HG03571 (cell line): ENCODE results near the gene BTBD6.

Experiments used
- ATAC-seq: cut with Tn5 transposase; IDR thresholded peaks from one replicate; pipeline ENCODE4 v1.9.1; 2021; ENCODE audit not compliant: unreplicated experiment

The BTBD6 gene

DNA sequence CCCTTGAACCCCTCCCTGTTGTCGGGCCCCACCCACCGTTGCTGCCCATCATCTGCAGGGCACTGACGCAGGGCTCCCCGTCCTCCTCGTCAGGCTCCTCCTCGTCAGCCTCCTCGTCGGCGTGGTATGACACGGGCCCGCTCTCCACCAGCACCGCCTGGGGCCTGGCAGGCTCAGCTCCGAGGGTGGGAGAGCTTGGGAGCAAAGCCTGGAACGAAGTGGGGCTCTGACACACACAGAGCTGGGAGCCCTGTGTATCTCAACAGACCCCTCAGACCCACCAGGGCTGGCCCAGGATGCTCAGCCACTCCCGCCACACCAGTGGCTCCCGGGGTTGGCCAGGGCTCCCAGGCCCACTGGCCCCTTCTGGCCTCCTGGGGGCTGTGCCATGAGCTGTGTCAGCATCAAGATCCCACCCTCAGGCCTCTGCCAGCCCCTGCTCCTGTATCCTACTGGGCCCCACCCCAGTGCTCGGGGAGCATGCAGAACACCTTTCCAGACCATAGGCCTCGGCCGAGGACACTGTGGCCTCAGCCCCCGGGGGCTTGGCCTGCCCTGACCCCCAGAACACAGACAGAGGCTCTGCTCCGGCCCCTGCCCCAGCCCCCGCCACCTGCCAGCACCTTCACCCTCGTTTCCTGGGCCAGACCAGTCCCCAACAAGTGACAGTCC lies 37.1 kb upstream of the BTBD6 start:
- ATAC-seq = no peak

DNA sequence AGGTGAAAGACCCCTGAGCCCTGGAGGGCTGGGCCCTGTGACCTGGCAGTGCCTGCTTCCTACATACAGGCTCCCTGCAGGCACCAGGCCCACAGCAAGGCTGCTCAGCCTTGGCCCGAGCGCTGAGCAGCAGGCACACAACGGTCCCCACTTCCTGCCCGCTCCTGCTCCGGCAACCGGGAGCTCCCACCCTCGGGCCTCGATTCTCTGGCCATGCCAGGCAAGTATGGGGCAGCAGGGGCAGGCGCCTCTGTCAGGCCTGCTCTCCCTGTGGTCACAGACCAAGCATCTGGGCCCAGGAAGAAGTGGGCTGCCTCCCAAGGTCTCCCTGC lies 36.6 kb upstream of the BTBD6 start:
- ATAC-seq = no peak

DNA sequence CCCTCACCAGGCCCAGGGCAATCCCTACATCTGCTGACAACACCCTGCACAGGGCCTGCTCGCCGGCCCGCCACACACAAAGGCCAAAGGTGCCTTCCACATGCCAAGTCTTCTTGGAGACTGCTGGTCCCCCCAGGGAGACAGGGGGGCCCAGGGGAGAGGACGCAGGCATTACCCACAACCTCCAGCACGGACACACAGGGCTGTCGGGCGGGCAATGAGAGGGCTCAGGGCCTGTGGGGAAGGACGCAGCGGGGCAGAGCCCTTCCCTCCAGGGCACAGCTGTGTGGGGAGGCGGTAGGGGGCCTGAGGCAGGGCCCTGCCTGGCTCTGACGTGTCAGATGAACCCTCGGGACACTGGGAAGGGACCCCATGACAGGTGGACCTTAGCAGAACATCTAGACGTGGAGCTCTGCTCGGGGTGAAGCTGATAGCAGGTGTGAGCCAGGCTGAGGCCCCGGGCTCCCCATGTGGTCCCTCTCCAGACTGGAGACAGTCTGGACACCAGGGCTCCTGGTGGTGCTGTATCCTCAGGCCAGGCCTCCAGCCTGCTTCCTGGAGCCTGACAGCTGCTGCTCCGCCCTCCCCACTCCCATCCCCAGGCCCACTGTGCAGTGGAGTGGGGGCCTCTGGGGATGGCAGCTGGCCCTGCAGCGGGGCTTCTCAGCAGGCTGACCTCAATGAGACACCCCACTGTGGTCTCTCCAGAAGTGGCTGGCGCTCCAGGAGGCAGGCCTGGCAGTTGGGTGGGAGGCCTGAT lies 35.6 kb upstream of the BTBD6 start:
- no peak for ATAC-seq

DNA sequence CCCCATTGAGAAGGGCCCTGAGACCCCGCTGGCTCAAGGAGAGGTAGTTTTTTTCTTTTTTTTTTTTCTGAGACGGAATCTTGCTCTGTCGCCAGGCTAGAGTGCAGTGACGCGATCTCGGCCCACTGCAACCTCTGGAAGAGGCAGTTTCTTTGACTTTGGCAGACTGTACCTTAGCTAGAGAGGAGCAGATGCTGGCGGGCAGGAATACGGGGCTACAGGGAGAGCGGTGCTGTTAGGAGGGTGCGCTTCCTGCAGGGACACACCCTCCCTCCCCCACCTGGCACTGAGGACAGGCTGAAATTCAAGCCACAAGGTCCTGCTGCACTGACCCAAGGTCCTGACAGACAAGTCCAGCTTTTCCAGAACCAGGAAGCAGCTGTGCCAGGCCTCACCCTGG lies 35.0 kb upstream of the BTBD6 start:
- no peak for ATAC-seq

DNA sequence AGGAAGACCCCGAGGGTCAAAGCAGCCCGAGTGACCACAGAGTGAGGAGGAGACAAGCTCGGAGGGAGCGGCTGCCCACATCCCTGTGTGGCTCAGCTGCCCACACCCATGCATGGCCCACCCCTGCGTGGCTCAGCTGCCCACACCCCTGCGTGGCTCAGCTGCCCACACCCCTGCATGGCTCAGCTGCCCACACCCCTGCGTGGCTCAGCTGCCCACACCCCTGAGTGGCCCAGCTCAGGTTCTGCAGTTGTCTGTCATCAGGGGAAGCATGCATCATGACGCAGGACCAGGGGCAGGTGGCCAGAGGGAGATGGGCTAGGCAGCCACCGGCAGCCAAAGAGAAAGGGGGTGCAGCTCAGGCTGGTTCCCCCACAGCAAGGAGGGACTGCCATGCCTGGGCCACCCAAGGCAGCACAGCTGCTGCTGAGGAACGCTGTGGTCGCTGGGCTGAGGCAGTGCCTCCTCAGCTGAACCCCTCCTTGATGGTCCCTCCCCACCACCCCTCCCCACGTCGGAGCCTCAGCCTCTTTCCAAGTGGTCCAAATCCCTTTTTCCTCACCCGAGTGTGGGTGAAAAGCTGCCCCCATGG lies 33.9 kb upstream of the BTBD6 start:
- no peak for ATAC-seq

DNA sequence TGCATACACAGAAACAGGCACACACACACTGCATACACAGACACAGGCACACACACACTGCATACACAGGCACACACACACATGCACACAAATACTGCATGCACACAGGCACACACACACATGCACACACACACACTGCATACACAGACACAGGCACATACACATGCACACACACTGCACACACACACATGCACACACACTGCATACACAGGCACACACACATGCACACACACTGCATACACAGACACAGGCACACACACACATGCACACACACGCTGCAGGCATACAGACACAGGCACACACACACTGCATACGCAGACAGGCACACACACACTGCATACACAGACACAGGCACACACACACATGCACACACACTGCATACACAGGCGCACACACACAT lies 32.7 kb upstream of the BTBD6 start:
- no peak for ATAC-seq

DNA sequence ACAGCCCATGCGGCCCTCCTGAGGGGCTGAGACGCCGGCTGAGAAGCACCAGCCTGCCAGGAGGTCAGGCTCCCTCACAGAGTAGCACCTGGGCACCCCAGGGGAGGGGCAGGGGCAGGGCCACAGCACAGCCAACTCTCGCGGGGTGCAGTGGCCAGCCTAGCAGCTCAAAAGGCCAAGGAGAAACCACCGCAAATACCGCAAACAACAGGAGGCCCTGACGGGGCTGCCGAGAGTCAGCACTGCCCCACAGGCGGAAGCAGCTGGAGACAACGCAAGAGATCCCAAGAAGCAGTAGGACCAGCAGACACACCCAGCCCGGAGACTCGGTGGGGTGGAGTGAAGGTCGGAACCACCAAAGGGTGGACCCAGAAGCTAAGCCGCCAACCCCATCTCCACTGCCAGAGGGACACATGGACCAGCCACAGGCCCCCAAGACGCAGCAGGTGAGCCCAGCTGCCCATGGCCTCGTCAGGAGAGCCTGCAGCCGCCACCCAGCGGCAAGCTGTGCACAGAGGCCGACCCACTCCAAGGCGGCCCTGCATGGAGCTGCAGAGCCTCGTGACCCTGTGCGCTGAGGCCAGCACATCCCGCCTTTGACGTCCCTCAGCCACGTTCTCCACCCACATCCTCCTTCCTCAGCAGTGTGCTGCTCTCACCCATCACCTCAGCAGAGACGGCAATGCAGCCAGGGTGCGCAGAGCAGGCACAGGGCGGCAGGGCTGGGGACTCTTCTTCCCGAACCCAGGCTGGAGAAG lies 31.7 kb upstream of the BTBD6 start:
- ATAC-seq = no peak

DNA sequence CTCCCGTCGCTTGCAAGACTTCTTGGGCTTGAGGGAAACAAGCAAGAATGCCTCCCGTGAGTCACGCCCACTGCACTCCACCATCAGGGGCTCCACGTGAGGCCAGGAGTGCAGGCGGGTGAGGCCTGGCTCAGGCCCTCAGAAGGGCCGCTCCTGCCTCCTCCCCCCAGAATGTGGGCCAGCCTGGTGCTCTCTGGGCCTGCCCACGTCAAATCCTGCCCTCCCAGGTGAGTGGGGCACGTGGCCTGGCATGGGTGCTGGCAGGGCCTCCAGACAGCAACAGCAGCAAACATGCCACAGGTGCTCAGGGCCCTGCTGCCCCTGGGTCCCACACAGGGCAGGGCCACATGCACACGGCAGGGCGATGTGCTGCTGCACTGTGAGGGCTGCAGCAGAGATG lies 30.6 kb upstream of the BTBD6 start:
- no peak for ATAC-seq

DNA sequence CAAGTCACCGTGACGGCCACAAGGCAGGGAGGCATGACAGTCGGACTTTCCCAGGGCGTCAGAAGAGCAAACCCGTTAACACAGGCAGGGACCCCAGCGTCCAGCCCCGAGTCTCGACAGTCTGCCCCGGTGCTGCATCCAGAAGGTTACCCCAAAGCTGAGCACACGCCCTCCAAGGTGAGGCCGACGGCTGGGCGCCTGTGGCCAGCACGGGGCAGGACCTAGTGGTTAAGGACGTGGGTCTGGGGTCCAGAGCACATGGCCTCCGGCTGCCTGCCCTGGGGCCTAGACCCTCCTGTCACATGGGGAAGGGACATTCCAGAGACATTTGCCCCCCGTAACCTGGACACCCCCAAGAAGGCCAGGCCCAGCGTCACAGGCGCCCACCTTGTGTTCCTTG lies 29.7 kb upstream of the BTBD6 start:
- ATAC-seq = no peak

DNA sequence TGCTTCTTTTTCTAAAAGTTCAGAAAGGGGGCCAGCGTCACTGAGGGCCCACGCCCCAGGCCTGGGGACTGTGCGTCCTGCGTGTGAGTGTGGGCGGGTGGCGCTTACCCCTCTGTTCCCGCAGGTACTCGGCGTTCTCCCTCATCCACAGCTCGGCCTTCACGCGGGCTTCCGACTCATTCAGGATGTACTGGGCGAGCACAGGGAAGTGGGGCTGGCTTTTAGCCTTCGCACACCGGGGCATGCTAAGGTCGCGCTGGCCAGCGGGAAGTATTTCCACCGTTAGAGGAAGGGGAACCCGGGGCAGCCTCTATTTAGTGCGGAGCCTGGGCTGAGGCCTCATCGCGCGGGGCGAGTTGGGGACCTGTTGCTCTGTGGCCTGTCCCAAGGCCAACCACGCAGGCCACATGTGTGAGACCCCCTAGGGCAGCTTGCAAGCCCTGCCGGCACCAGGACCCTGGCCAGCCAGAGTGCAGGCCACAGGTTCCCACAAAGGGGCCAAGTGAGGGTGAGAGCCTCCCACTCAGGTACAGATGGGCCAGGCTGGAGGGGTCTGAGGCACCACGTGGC lies 29.2 kb upstream of the BTBD6 start:
- no peak for ATAC-seq

DNA sequence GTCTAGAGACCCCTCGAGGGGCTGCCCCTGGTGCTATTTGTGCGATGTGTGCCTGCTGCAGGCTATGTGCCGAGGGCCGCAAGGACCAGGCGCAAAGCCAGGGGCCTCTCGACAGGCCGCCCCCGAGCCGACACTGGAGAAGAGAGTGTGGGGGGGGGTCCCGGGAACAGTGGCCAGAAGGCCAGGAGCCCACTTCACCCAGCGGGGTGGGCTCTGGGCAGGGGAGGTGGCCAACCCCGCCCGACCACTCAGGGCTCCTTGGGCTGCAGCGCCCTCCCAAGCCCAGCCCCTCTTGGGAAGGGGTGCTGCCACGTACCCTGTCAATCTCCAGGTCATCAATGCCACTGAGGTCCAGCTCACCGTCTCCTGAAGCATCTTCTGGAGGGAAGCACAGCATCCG lies 28.6 kb upstream of the BTBD6 start:
- no peak for ATAC-seq

DNA sequence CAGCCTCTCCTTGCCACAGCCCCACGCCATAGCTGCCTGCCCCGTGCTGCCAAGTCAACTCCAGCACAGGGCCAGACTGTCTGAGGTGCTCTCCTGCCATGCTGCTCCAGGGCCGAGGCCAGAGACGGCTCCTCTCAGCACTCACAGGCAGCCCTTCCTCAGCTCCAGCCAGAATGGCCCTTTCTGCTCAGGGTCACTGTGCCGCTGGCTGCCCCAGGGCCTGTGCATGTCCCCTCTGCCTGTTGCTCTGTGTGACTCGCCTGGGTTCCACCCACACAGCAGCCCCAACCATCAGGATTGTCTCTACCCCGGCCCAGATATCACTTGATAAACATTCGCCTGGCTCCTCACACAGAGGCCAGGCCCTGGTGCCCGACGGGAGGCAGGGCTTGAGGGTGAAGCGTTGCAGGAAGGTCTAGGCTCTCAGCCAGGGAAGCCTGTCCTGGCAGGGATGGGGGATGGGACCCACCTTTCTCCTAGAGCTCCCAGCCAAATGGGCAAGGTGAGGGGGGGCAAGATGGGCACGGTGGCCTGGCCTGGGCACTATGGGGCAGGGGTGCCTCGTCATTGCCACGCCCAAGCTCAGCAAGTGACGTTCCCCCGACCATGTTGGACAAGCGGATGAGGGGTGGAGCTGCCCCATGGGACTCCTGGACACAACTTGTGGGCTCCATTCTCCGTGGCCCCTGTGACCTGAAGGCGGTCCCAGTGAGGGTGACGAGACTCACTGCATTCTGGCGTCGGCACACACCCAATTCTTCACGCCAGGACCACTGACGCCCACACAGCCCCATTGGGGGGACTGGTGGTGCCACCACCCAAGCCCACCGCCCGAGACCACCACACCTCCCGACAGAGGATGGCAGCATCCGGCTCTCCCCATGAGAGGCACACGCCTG lies 27.4 kb upstream of the BTBD6 start:
- ATAC-seq = no peak

DNA sequence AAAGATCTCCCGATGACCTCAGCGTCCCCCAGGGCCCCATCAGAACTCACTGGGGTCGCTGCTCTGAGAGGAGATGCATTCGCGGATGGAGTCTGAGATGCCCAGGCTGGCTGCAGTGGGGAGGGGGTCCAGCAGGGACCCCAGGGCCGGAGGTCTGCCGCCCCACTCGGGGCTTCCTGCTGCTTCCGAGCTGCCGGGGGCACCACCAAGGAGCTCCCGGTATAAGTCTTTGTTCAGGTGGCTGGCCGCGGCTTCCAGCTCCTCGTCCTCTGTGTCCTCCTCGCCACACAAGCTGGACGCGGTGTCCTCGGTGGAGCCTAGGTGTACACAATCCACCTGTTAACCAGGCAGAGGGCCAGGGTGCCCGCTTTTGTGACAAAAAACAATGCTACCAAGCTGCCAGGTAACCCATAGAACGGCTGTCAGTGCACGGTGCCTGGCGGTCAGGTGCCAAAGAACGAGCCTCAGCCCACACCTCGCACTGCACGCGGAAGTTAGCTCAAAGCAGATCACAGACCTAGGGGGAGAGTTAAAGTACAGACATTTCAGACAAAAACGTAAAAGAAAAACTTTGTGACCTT lies 26.6 kb upstream of the BTBD6 start:
- no peak for ATAC-seq

DNA sequence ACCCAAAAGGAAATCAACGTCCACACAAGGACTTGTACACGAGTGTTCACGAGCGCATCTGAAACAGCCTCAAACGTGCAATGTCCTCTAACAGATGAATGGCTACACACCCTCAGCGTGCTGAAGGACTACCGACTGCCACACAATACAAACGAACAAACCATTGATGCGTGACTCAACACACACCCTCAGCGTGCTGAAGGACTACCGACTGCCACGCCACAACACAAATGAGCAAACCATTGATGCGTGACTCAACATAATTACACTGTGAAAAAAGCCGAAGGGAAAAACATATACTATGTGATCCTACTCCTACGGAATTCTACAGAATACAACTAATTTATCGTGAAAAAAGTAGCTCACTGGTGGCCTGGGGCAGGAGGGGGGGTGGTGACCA lies 25.1 kb upstream of the BTBD6 start:
- no peak for ATAC-seq

DNA sequence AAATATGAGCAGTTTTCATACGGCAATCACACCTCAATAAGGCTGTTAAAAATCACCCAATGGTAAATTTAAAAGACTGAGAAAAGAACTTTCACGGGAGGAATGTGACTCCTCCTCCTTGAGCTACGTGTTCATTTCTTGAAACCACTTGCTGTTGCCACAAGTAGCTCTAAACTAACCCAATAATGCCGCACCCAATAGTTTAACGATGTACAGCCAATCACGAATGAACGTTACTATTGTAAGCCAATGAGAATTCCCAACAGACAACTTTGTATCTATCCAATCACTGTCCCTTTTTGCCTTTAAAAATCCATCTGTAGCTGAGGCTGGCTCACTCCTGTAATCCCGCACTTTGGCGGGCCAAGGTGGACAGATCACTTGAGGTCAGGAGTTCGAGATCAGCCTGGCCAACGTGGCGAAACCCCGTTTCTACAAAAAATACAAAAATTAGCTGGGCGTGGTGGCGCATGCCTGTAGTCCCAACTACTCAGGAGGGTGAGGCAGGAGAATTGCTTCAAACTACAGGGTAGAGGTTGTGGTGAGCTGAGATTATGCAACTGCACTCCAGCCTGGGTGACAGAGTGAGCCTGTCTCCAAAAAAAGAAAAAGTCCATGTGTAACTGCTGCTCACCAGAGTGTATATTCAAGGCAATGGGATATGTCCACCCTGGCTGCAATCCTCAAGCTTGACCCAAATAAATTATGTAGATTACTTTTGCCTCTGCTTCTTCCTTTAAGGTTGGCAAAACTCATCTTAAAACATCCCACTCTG lies 24.4 kb upstream of the BTBD6 start:
- no peak for ATAC-seq

DNA sequence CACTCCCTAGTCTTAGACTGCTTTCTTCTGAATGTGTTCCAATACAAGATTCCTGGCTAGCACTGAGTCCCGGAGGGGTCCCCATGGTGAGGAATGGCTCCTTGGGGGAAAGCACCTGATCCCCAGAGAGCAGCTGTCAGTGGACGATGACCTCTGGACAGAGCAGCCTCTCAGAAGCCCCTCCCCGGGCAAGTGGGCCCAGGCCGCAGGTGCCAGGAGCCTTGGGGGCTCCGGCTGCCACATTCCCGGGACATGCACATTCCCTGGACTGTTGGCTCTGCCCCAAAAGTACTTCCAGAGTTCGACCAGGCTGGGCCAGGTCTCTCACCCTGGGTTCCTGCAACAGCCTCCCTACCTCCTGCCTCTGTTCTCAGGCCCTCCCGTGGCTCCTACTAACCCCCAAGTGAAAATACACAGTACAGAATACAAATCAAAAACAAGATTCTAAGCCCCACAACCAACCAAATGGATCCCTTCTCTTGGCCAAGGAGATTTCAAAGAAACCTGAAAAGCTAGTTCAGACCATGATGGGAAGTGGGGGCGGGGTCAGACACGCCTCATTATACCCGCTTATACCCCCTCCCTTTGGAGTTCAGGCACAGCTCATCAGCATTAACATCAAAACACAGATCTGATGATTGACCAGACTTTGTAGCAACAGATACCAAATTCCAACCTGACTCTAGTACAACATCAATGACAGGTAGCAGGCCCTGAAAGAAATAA lies 23.3 kb upstream of the BTBD6 start:
- no peak for ATAC-seq

DNA sequence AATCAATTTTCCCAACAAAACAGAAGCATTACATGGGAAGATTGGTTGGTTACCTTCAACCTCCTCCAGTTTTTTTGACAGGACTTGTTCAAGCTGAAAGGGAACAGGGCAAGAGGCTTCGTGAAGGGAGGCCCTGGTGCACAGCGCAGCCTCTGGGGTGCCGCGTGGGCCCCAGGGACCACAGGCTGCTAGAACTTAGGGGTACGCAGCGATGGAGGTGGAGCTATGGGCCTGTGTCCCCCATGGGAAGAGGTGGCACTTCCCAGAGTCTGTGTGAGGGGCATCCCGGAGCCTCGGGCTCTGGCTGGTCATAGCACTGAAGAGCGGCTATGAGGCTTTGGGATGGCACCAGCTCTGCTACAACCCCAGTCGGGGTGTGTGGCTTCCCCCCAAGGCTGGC lies 22.1 kb upstream of the BTBD6 start:
- no peak for ATAC-seq

DNA sequence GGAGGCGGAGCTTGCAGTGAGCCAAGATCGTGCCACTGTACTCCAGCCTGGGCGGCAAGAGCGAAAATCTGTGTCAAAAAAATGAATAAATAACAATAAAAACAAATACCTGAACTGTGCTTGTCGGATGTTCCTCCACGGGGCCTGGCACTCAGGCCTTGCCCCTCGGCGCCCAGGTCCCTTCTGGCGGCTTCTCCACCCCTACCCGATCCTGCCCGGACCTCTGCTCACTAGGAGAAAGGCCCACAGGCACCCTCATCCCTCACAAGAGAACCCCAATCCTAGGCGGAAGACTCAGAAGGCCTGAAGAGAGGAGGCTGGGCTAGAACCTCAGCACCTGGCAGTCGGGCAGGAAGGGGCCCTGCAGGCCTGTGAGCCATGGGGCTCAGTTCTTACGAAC lies 21.0 kb upstream of the BTBD6 start:
- ATAC-seq = no peak

DNA sequence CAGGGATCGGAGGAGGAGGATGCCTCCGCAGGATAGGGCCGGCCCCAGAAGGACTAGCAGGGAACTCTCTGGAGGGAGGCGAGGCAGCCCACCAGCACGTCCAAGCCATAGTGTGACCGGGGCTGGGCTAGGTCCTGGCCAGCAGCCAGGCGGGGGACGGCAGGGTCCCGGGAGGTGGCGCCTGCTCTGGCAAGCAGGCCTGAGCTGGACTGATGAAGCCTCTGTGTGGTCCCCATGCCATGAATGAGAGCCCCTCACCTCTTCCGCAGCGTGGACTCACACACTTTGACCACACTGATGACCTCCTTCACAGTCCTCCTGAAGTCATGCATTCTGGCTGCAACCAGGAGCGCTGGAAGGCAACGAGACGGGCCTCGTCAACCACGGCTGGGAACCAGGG lies 19.8 kb upstream of the BTBD6 start:
- ATAC-seq = no peak
